Thymus (tissue), 11 donors: Measurements from ENCODE around the gene OR2A25. TPM values are rescaled to one million over a fixed set of nuclear protein-coding genes. Genes with fewer than 3 reads are reported as not detected.

Experiments used
- DNase-seq, 9 donors: peaks; one replicate each; pipeline ENCODE4 v3.0.0-alpha.2; 2013; ENCODE audit warnings: low spot score in 9 of 9, low read depth in 6 of 9, missing footprints in 1 of 9
- H3K27ac ChIP-seq, 2 donors: one replicate each; pipeline ENCODE4 v1.5.1; 2013; ENCODE audit warnings: control low read depth in 1 of 2, low read depth in 1 of 2, low read length in 1 of 2, mild to moderate bottlenecking in 1 of 2, moderate library complexity in 1 of 2
- H3K27me3 ChIP-seq, 2 donors: one replicate each; pipeline ENCODE4 v1.5.1; 2013; ENCODE audit warnings: low read length in 1 of 2; ENCODE audit not compliant: control insufficient read depth in 2 of 2, insufficient read depth in 1 of 2
- H3K36me3 ChIP-seq, 2 donors: one replicate each; pipeline ENCODE4 v1.5.1; 2013; ENCODE audit warnings: low read length in 1 of 2, mild to moderate bottlenecking in 1 of 2, moderate library complexity in 1 of 2; ENCODE audit not compliant: control insufficient read depth in 2 of 2, insufficient read depth in 2 of 2
- H3K4me1 ChIP-seq, 2 donors: one replicate each; pipeline ENCODE4 v1.5.1; 2013; ENCODE audit warnings: low read length in 2 of 2; ENCODE audit not compliant: control insufficient read depth in 2 of 2, insufficient read depth in 2 of 2
- H3K4me3 ChIP-seq, 2 donors: one replicate each; pipeline ENCODE4 v1.5.1; 2013; ENCODE audit warnings: low read length in 2 of 2, control low read depth in 1 of 2, mild to moderate bottlenecking in 1 of 2
- H3K9me3 ChIP-seq, 2 donors: one replicate each; pipeline ENCODE4 v1.5.1; 2013; ENCODE audit warnings: low read length in 1 of 2, mild to moderate bottlenecking in 1 of 2; ENCODE audit not compliant: control insufficient read depth in 2 of 2, insufficient read depth in 1 of 2
- WGBS: extraction: QIAGEN DNeasy Blood & Tissue Kit; methylation state at CpG from one replicate; pipeline ENCODE4 v1.1.7; 2013; 5-methylcytosine and 5-hydroxymethylcytosine counted together
- polyA plus RNA-seq: library from polyadenylated mRNA; stranded (reverse); fragments of 200-250 nt; gene quantifications from one replicate; pipeline ENCODE4 v1.2.3, GENCODE V29; 2013
- total RNA-seq: library from RNA; stranded (reverse); fragments of 120-200 nt; gene quantifications from one replicate; pipeline ENCODE4 v1.2.4, GENCODE V29; 2013
- donor health status: healthy.

Gene OR2A25
- total and polyA plus RNA-seq, 2 donors: 0.05 TPM; not detected in 1

DNA sequence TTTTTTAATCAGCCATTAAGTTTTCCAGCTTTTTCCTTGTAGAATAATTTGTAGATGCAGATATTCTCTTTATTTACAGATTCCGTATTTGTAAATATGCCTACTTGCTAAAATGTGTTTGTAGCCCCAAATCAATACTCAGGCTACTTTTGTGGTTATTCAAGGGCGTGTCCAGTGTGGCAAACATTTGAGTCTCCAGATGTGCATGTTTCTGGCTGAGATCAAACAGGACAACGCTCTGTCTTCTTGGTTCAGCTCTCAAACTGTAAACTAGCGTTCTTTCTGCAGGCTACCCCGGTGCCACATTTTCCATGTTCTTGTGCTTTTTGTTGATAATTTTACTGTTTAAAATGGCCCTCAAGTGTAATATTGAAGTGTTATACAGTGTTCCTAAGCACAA, 37.1 kb upstream of the OR2A25 start:
- Histone ChIP-seq H3K4me3 (no peak overlapping the region), H3K27me3 (no peaks in the 10 kb centered on the region), H3K4me1 (no peaks in the 10 kb centered on the region), H3K9me3 (no peaks in the 10 kb centered on the region), H3K36me3 (no peaks in the 10 kb centered on the region), H3K27ac (no peak overlapping the region)
- WGBS: 74% methylated on average over 5 of the region's 5 CpGs
- DNase-seq: no peak

DNA sequence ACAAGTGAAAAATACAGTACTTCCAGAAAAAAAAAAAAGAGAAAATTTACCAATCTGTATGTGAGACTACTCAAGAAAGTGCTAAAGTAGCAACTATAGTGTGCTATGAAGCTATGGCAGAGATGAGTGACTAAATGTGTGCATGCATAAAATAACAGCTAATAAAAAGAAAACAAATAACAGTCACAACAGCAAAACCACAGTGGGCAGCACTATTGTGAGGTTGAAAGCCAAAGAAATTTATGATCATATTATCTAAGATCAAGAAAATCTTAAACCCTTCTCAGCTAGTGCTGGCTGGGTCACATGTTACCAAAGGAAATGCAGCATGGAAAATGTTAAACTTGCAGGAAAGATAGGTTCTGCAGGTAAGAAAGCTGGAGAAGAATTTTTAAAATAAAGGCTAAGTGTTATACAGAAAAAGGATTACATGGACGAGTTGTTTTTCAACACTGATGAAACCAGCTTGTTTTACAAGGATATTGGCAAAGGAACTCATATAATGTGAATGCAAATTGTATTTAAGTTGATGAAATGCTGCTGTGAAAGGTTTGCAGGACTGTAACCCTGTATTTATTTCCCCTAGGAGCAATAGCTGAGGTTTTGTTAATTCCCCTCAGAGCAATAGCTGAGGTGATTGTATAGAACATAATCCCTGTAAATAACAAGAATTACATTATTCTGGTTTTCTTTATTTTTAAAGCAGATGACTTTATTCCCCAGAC, 36.5 kb upstream of the OR2A25 start:
- Histone ChIP-seq H3K9me3 (no peaks in the 10 kb centered on the region), H3K27me3 (no peaks in the 10 kb centered on the region), H3K36me3 (no peaks in the 10 kb centered on the region), H3K4me3 (no peak overlapping the region), H3K4me1 (no peaks in the 10 kb centered on the region), H3K27ac (no peak overlapping the region)
- DNase-seq: no peak
- WGBS: 61% methylated on average over 1 of the region's 1 CpG

DNA sequence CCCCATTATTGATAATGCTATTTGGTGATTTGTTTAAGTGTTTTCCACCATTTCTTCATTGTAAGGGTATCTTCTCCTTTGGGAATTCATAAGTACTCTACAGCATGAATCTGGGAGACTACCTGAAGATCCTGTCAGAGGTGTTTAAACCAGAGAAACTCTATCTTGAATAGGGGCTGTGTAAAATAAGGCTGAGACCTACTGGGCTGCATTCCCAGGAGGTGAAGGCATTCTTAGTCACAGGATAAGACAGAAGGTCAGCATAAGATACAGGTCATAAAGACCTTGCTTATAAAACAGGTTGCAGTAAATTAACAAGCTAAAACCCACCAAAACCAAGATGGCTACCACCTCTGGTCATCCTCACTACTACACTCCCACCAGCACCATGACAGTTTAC, 34.2 kb upstream of the OR2A25 start:
- no peak for DNase-seq
- Histone ChIP-seq H3K9me3 (no peaks in the 10 kb centered on the region), H3K27ac (no peak overlapping the region), H3K36me3 (no peaks in the 10 kb centered on the region), H3K4me1 (no peaks in the 10 kb centered on the region), H3K4me3 (no peak overlapping the region), H3K27me3 (no peaks in the 10 kb centered on the region)

DNA sequence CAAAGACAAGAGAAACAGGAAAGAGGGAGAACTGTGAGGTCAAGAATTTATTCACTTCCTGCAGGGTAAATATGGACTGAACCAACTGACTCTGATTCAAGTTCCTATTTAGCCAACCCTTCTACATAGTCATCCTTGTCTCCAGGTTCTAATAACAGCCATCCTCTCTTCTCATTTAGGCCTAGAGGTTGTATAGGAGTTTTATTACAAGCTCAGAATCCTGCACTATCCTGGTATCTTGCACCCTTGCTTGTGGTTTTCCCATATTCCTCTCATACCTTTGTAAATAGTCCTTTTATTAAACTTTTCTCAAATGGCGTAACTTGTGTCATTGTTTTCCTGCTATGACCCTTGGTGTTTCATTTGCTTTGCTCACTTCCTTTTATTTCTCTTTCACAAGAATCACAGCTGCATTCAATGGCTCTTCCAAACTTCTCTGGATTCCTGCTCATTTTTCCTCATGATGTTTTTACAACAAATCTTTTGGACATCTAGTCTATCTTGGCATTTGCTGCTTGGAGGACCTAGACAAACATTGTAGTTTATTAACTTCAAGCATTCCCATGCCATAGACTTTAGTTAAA, 33.2 kb upstream of the OR2A25 start:
- WGBS: 0% methylated on average over 1 of the region's 1 CpG
- H3K36me3 ChIP-seq: no peaks in the 10 kb centered on the region
- no peak for DNase-seq
- H3K27ac ChIP-seq: no peak overlapping the region
- no peaks in the 10 kb centered on the region for H3K4me1 ChIP-seq
- no peak overlapping the region for H3K4me3 ChIP-seq
- no peaks in the 10 kb centered on the region for H3K27me3 ChIP-seq
- no peaks in the 10 kb centered on the region for H3K9me3 ChIP-seq

DNA sequence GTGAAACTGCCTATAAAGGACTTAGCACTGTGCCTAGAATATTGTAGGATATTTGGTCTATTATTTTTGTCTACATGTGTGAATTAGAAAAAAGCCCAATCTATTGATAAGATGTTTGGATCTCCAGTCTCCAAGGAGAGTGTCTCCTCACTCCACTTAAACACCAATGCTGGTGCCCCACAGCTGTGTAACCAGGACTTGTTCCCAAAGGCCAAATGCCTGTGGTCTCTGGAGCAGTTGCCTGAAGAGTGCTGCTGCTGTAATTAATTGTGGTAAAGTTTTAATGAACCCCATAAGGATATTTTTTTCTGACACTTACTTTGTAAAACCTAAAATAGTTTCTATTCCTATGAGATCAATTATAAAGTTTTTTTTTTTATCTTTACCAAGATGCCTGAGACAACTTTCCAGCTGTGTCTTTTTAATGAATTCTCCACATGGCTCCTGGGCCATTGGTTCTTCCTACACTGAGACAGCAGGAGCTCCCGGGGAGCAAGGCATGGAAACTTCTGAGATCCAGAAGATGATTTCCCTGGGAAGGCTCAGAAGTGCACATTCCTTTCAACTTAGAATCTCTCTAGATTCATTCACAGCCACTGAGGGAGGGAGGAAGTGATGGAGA, 32.1 kb upstream of the OR2A25 start:
- no peaks in the 10 kb centered on the region for H3K36me3 ChIP-seq
- DNase-seq: no peak
- H3K4me3 ChIP-seq: no peak overlapping the region
- H3K27ac ChIP-seq: no peak overlapping the region
- no peaks in the 10 kb centered on the region for H3K4me1 ChIP-seq
- 97% methylated on average over 1 of the region's 1 CpG for WGBS
- no peaks in the 10 kb centered on the region for H3K27me3 ChIP-seq
- H3K9me3 ChIP-seq: no peaks in the 10 kb centered on the region

DNA sequence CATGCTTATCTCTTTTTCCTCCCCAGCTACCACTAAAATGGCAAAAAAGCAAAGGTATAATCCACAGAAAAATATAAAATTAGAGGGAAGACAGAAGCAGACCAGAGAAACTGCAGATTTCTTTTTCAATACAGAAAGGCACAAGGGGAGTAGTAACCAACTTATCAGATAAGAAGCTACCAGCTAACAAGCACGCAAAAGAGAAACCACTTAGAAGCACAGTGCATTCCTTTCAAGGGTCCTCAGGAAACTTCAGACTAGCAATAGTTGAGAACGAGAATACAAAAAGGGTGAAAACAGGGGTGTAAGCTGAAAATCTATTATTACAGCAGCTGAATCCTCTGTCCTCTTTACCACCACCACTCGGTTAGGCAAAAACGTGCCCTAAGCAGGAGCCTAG, 30.7 kb upstream of the OR2A25 start:
- Histone ChIP-seq H3K4me3 (no peak overlapping the region), H3K4me1 (no peaks in the 10 kb centered on the region), H3K27me3 (no peaks in the 10 kb centered on the region), H3K27ac (no peak overlapping the region), H3K9me3 (no peaks in the 10 kb centered on the region), H3K36me3 (no peaks in the 10 kb centered on the region)
- WGBS: 62% methylated on average over 4 of the region's 4 CpGs
- DNase-seq: no peak

DNA sequence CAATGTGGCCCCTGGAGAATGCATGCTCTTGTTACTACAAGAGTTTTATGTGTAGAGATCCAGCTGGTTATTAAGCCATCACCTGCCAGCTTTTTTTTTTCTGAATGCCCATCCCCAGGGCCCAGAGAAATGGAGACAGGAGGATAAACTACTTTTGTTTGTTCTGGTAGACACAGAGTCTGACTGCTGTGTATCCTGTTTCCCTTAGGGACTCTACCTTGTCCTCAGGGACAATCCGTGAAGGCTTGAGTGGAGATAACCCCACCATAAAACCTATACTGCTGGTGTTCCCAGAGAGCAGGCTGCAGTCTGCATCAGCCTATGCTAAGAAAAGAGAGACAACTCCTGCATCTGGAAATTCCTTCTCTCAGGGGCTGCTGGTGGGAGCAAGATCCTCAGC, 21.0 kb upstream of the OR2A25 start, which contains the start of gene OR2A5:
TSS of gene OR2A5 (plus strand) at position 301 of the 400 bp plus-strand sequence. CDS start 1,454 bp downstream, outside the sequence.
- H3K36me3 ChIP-seq: no peaks in the 10 kb centered on the region
- H3K9me3 ChIP-seq: no peaks in the 10 kb centered on the region
- 89% methylated on average over 1 of the region's 1 CpG for WGBS
- H3K4me3 ChIP-seq: no peak within 1 kb of the TSS
- no peak for DNase-seq
- H3K27ac ChIP-seq: no peak within 1 kb of the TSS
- no peaks in the 10 kb centered on the region for H3K27me3 ChIP-seq
- no peaks in the 10 kb centered on the region for H3K4me1 ChIP-seq

DNA sequence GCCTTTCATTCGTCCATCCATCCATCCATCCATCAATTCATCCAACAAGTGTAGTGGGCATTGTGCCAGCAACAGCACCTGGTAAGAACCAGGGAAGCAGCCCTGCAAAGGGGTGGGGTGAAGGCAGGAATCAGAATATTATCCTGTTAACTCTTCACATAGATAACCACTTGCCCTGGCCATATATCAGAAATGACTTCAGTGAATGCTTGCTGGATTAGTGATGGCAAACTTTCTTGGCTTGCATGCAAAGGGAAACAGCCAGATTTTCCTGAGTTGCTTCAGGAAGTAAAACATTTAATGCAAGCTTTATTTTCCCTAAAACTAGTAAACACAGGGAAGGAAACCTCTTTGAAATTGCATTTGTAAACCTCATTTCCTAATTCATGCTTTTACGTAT, 20.1 kb upstream of the OR2A25 start:
- no peak overlapping the region for H3K27ac ChIP-seq
- H3K27me3 ChIP-seq: no peaks in the 10 kb centered on the region
- H3K36me3 ChIP-seq: no peaks in the 10 kb centered on the region
- DNase-seq: no peak
- H3K4me3 ChIP-seq: no peak overlapping the region
- 93% methylated on average over 2 of the region's 2 CpGs for WGBS
- H3K4me1 ChIP-seq: no peaks in the 10 kb centered on the region
- H3K9me3 ChIP-seq: no peaks in the 10 kb centered on the region

DNA sequence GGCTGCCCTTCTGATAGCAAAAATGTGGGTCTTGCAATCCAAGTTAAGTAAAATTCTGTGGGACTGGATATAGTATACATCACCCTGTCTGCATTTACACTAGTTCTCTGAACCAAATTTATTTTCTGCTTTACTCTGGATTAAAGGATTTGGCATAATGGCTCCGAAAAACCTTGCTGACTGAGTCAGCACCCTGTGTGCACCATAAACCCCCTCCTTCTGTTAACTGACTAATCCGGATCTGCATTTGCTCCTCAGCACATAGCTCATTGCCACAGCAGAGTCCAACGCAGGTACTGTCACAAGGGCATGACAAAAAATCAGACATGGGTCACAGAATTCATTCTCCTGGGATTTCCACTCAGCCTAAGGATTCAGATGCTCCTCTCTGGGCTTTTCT, 19.5 kb upstream of the OR2A25 start:
- Histone ChIP-seq H3K36me3 (no peaks in the 10 kb centered on the region), H3K27me3 (no peaks in the 10 kb centered on the region), H3K27ac (no peak overlapping the region), H3K4me3 (no peak overlapping the region), H3K4me1 (no peaks in the 10 kb centered on the region), H3K9me3 (no peaks in the 10 kb centered on the region)
- 93% methylated on average over 3 of the region's 3 CpGs for WGBS
- no peak for DNase-seq
